HepG2 (cell line): ENCODE results near the gene FNDC3A. TPM values are rescaled to one million over a fixed set of nuclear protein-coding genes. Genes with fewer than 3 reads are reported as not detected.

Experiments
- ARID4A ChIP-seq: sonication (generic); formaldehyde crosslinking; IDR thresholded peaks from 2 replicates; pipeline ENCODE4 v1.5.0; 2020; ENCODE audit warnings: mild to moderate bottlenecking, missing genetic modification reagents, borderline replicate concordance
- ASH2L ChIP-seq: fragments of 300-600, 200-600 bp; sonication (generic); IDR thresholded peaks from 2 replicates; pipeline ENCODE4 v1.7.0; 2017; ENCODE audit warnings: low read depth, mild to moderate bottlenecking, moderate library complexity, mixed read lengths, low read length; ENCODE audit not compliant: insufficient read length
- ATF3 ChIP-seq: sonication (generic); formaldehyde crosslinking; IDR thresholded peaks from 2 replicates; pipeline ENCODE4 v1.4.0; 2020; ENCODE audit warnings: missing genetic modification reagents
- BORCS8-MEF2B ChIP-seq: sonication (generic); formaldehyde crosslinking; IDR thresholded peaks from 2 replicates; pipeline ENCODE4 v1.8.0; 2022; ENCODE audit warnings: mild to moderate bottlenecking, missing genetic modification reagents
- GMEB2 ChIP-seq: IDR thresholded peaks from 2 replicates; pipeline ENCODE4 v1.6.1; 2016; ENCODE audit warnings: missing biosample characterization, missing genetic modification reagents, low read depth
- IRF9 ChIP-seq: sonication (generic); formaldehyde crosslinking; IDR thresholded peaks from 2 replicates; pipeline ENCODE4 v1.8.0; 2022; ENCODE audit warnings: missing genetic modification reagents, mild to moderate bottlenecking, borderline replicate concordance
- PATZ1 ChIP-seq: sonication (generic); formaldehyde crosslinking; IDR thresholded peaks from 2 replicates; pipeline ENCODE4 v1.4.0; 2020; ENCODE audit warnings: missing genetic modification reagents
- SAP130 ChIP-seq: IDR thresholded peaks from 2 replicates; pipeline ENCODE4 v1.6.1; 2016; ENCODE audit warnings: low read depth
- SMARCE1 ChIP-seq: fragments of 450-650 bp; IDR thresholded peaks from 2 replicates; pipeline ENCODE4 v1.6.1; 2017; ENCODE audit warnings: borderline replicate concordance
- TIGD3 ChIP-seq: sonication (generic); formaldehyde crosslinking; IDR thresholded peaks from 2 replicates; pipeline ENCODE4 v1.5.1; 2020; ENCODE audit warnings: mild to moderate bottlenecking, missing genetic modification reagents, borderline replicate concordance
- ZNF660 ChIP-seq: sonication (generic); formaldehyde crosslinking; IDR thresholded peaks from 2 replicates; pipeline ENCODE4 v1.5.1; 2020; ENCODE audit warnings: mild to moderate bottlenecking, low read depth, missing genetic modification reagents, borderline replicate concordance
- ZNF672 ChIP-seq: sonication (generic); formaldehyde crosslinking; IDR thresholded peaks from 2 replicates; pipeline ENCODE4 v1.8.1; 2022; ENCODE audit warnings: missing genetic modification reagents
- ZNF740 ChIP-seq: sonication (generic); formaldehyde crosslinking; IDR thresholded peaks from 2 replicates; pipeline ENCODE4 v1.4.0; 2020; ENCODE audit warnings: missing genetic modification reagents
- ZNF788 ChIP-seq: sonication (generic); formaldehyde crosslinking; IDR thresholded peaks from 2 replicates; pipeline ENCODE4 v1.5.0; 2020; ENCODE audit warnings: mild to moderate bottlenecking, missing genetic modification reagents, borderline replicate concordance
- ZNF839 ChIP-seq: sonication (generic); formaldehyde crosslinking; IDR thresholded peaks from 2 replicates; pipeline ENCODE4 v1.4.0; 2020; ENCODE audit warnings: missing genetic modification reagents, mild to moderate bottlenecking, borderline replicate concordance
- polyA plus RNA-seq, 8 experiments: library from polyadenylated mRNA; depleted of rRNA in 3 of 8; stranded (reverse) in 7 of 8; unstranded in 1 of 8; fragments of >200 nt; fragmentation: Illumina TruSeq in 4 of 8; extraction: Trizol in 4 of 8; gene quantifications; 2 replicates each; pipeline versions ENCODE4 v1.2.1 to v1.2.3, GENCODE V29; 2011 to 2016; ENCODE audit warnings: low read depth in 4 of 8, missing spikeins in 1 of 8, mixed read lengths in 1 of 8; ENCODE audit not compliant: insufficient read depth in 1 of 8
- total RNA-seq, 5 experiments: library from RNA; depleted of rRNA; stranded (reverse); fragments of >200 nt; fragmentation: Illumina TruSeq; extraction: Trizol; gene quantifications; 2 replicates each; pipeline ENCODE4 v1.2.3, GENCODE V29; 2016; ENCODE audit warnings: low read depth in 1 of 5

The FNDC3A gene
- total and polyA plus RNA-seq, 2 of the 13 experiments (the other 11 are each of a cell fraction or from before 2014, with no cell fraction given), result 36.7 to 39.3 TPM

GRCh38 chr13:49247643-49248621, 272.2 kb downstream of the FNDC3A start, which contains the start of gene CDADC1 (continued):
- no peak for TF ChIP-seq GMEB2 (CRISPR knock-in tag)
- no peak for TF ChIP-seq TIGD3
- TF ChIP-seq ARID4A, result peak; percentile 98
- peak; percentile 97 for TF ChIP-seq SAP130 (CRISPR knock-in tag)
- peak; percentile 64; the same call in 1 of the 2 replicates for TF ChIP-seq ZNF788 (CRISPR knock-in tag)
- no peak for TF ChIP-seq ZNF660 (CRISPR knock-in tag)
- no peak for TF ChIP-seq ZNF839 (CRISPR knock-in tag)
- TF ChIP-seq ATF3 (CRISPR knock-in tag), result no peak
- peak; percentile 67; the same call in 1 of the 2 replicates for TF ChIP-seq BORCS8-MEF2B
- TF ChIP-seq ZNF672 (CRISPR knock-in tag), result no peak
- peak; percentile 36; the same call in 1 of the 2 replicates for TF ChIP-seq IRF9 (CRISPR knock-in tag)
- TF ChIP-seq ZNF740 (CRISPR knock-in tag), result no peak
- TF ChIP-seq ASH2L, result peak; percentile 83
- peak; percentile 54; the same call in 1 of the 2 replicates for TF ChIP-seq PATZ1
- no peak for TF ChIP-seq SMARCE1
